ENCODE measurements around the gene ZC3H11A. TPM values are rescaled to one million over a fixed set of nuclear protein-coding genes. Genes with fewer than 3 reads are reported as not detected.
"Not testable (repeated sequence)": the region's sequence is repeated elsewhere in the genome, so short reads cannot be mapped to it uniquely, and the experiment has no call there.

The ZC3H11A gene
- total and polyA plus RNA-seq, 2 of the 4 experiments (the other 2 are of a cell fraction) = 52.1 to 66.5 TPM

DNA sequence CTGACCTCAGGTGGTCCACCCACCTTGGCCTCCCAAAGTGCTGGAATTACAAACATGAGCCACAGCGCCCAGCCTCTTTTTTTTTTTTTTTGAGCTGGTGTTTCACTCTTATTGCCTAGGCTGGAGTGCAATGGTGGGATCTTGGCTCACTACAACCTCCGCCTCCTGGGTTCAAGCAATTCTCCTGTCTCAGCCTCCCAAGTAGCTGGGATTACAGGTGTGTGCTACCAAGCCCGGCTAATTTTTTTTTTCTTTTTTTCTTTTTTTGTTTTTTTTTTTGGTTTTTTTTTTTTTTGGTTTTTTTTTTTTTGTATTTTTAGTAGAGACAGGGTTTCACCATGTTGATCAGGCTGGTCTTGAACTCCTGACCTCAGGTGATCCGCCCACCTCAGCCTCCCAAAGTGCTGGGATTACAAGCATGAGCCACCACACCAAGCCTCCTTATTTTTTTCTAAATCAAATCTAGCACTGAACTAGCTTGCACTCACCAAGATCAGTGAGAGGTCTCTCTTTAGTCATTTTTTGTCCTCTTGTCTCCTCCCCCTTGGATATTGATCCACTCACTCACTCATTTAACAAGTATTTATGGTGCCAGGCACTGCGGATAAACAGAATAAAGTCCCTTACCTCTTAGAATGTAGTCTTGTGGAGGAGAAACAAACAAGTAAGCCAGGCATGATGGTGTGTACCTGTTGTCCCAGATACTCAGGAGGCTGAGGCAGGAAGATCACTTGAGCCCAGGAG, 43.6 kb upstream of the ZC3H11A start:
- dilution Hi-C loops (cut with HindIII; ENCODE audit: low sequenced_read_pairs, unreplicated experiment); H4K8ac ChIP-seq (ENCODE audit: low read depth in 2 of 2, low read length in 2 of 2); H2AK5ac ChIP-seq (ENCODE audit: low read depth, low read length); H3K4ac ChIP-seq (ENCODE audit: low read depth, low read length); H3K27me3 ChIP-seq (ENCODE audit: control insufficient read depth, insufficient read depth, low read length); H3K9me3 ChIP-seq (ENCODE audit: control insufficient read depth, insufficient read depth, low read length); H3K27ac ChIP-seq (ENCODE audit: insufficient read depth, low read length); H3K9me1 ChIP-seq (ENCODE audit: insufficient read depth, low read length); H3K23ac ChIP-seq (ENCODE audit: low read depth, low read length); H2BK5ac ChIP-seq (ENCODE audit: low read depth, low read length, poor library complexity, severe bottlenecking); H3K4me2 ChIP-seq (ENCODE audit: low read depth, low read length); H3K4me3 ChIP-seq (ENCODE audit: insufficient read depth, low read depth, low read length); H3K4me1 ChIP-seq (ENCODE audit: control insufficient read depth, insufficient read depth, low read length); H2BK120ac ChIP-seq (ENCODE audit: low read depth, low read length); H3K14ac ChIP-seq (replicated peaks; ENCODE audit: low read depth, low read length); DNase-seq; H2BK20ac ChIP-seq (ENCODE audit: low read depth, low read length); H3K9ac ChIP-seq (ENCODE audit: low read depth, low read length); H3K36me3 ChIP-seq (ENCODE audit: control insufficient read depth, insufficient read depth, low read length); H4K20me1 ChIP-seq (ENCODE audit: insufficient read depth, low read length); CTCF ChIA-PET; H3K56ac ChIP-seq (ENCODE audit: extremely low read depth, insufficient read depth, low read length); H2AK9ac ChIP-seq (replicated peaks; ENCODE audit: low read depth, low read length, poor library complexity); H2BK15ac ChIP-seq (ENCODE audit: low read depth, low read length); H3K79me1 ChIP-seq (ENCODE audit: low read depth in 1 of 2, low read length in 2 of 2); H3K18ac ChIP-seq (ENCODE audit: low read depth, low read length); H4K91ac ChIP-seq (ENCODE audit: insufficient read depth, low read depth, low read length); ATAC-seq (ENCODE audit: low read depth); BruUV-seq (replicated peaks); H4K5ac ChIP-seq (ENCODE audit: low read depth, low read length); H2AFZ ChIP-seq (replicated peaks; ENCODE audit: low read length, poor library complexity); in situ Hi-C loops (cut with MboI; ENCODE audit: low sequenced_read_pairs): not testable (repeated sequence)
- intact Hi-C loops (cut with micrococcal nuclease) = loop anchor here (1.0 kb wide), 1 partner anchor 44 kb away; the partner anchor contains the start of genes ZBED6 and ZC3H11A
- no CpG with 5 or more reads among the region's 5 CpGs for WGBS, 2 experiments (ENCODE audit: extremely low coverage in 2 of 2, insufficient read length in 1 of 2)
- POLR2A ChIA-PET (ENCODE audit: unreplicated experiment) = interaction anchor here (0.6 kb wide), 1 partner anchor 194 kb away, joined by 6 read pairs; no protein-coding TSS in a partner anchor
